Stimulated activated CD4-positive, alpha-beta T cell treated with anti-CD3 and anti-CD28 coated beads, TNF-alpha, amount 100 ng/mL, for 1 hour (primary cell): ENCODE results near the gene ADAMTS10.
A peak's percentile ranks its signal among the peaks of the same experiment; 100 is the strongest.
"Not testable (repeated sequence)": the region's sequence is repeated elsewhere in the genome, so short reads cannot be mapped to it uniquely, and the experiment has no call there.

Experiments
- DNase-seq, 3 donors: peaks; one replicate each; pipeline ENCODE4 v3.0.0-alpha.2; 2020; ENCODE audit warnings: low read depth in 3 of 3, low spot score in 1 of 3

Gene ADAMTS10

GRCh38 chr19:8610041-8610935, at the start of gene ADAMTS10:
Gene ADAMTS10 (minus strand): TSS chr19:8610715. CDS start chr19:8605710, 5,005 bp downstream.
- no peak for DNase-seq

GRCh38 chr19:8659905-8660304, 49.4 kb upstream of the ADAMTS10 start:
- DNase-seq, result no peak

- no peak for DNase-seq
These were observed 47.4 kb upstream of the ADAMTS10 start for GRCh38 chr19:8657869-8658268.

DNA sequence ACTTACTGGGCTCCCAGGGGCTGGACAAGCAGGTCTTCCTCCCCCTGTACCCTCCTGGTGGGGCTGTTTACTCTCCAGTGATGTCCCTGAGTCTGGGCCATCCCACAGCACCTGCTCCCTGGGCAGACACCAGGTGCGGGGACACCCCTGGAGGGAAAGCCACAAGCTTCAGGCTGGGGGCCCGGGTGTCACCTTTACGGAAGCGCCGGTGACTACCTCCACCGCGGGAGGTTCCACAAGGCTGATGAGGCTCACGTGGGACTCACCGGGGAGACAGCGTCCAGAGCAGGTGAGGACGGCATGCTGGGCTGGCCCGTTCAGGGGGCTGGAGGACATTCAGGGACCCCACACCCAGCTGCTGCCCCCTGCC, 44.8 kb upstream of the ADAMTS10 start:
- peak in 1 of 3 donors; percentile 6 for DNase-seq

GRCh38 chr19:8654591-8655339, 44.2 kb upstream of the ADAMTS10 start:
- DNase-seq, result peak in 2 of 3 donors; percentile 47 to 61

GRCh38 chr19:8648240-8648639, 37.7 kb upstream of the ADAMTS10 start:
- DNase-seq, result no peak

- DNase-seq, result no peak
These were observed 33.5 kb upstream of the ADAMTS10 start for GRCh38 chr19:8643860-8644653.

GRCh38 chr19:8642561-8642960, 32.0 kb upstream of the ADAMTS10 start:
- no peak for DNase-seq

GRCh38 chr19:8641908-8642547, 31.5 kb upstream of the ADAMTS10 start:
- no peak for DNase-seq

GRCh38 chr19:8641221-8641907, 30.8 kb upstream of the ADAMTS10 start:
- no peak for DNase-seq

DNA sequence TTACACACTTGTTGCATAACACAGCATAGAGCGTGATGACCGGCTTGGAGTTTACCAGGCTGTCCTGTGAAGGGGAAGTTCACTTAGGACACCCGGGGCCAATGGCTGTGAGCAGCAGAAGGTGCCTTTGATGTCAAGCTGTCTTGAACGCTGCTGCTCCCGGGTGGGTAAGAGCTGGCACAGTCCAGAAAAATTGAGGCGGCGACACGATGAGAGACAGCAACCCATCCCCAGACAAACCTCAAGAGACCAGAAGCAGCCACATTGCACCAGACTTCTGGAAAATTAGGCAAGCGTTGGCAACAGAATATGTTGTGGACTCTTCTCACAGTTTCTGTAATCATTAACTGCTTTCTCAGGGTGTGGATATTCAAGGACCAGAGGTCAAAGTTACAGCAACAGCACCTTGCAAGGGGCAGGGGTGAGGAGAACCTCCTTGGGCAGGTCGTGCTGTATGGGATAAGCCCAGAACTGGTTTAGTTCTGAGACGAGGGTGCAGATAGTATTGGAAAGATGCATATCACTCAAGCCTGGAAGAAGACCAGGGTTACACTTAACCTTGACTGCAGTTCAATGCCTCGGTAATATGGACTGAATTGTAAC, 30.0 kb upstream of the ADAMTS10 start:
- DNase-seq, result no peak

DNA sequence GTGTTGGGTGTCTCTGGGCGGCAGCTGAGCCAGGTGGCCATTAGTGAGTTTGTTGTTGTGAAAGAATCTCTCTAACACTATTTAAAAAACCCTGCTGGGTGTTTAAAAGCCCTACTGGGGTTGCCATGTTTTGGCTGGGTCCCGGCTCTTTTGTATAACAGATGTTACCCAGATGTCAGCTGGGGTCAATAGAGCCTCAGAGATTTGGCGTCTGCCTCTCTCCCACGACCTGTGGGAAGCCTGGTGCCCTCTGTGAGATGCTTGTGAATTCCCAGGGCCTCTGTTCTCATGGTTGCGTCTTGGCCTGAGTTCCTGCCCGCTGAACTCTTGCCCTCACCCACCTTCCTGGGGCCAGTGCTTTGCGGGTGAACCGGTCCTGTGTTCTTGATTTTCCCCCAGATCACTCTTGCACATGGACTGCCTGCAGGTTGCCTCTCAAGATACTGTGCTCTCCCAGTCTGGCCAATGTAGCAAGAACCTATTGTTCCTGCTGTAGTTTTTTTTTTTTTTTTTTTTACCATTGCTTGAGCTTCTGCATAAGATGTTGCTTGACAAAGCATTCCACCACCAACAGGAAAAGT, 29.4 kb upstream of the ADAMTS10 start:
- no peak for DNase-seq

DNA sequence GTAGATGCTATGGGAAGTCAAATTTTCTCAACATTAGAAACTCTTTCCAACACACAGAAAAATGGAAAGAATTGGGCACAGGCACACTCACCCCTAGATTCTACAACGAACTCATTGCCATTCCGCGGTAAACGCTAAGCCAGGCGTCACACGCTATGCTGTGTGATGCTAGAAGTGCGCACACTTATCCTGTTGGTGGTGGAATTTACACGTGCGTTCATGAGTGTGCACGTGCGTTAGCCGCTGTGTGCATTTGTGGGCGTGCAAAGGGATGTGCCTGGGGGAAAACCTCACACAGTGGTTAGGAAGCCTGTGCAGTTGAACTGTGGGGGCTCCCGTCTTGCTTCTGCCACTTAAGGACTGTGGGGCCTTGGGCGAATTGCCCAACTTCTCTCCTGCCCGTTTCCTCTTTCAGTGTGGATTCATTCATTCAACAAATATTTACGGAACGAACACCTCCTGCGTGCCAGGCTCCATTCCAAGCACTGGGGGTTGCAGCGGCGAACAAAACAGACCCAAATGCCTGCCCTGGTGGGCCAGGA, 27.6 kb upstream of the ADAMTS10 start:
- no peak for DNase-seq

DNA sequence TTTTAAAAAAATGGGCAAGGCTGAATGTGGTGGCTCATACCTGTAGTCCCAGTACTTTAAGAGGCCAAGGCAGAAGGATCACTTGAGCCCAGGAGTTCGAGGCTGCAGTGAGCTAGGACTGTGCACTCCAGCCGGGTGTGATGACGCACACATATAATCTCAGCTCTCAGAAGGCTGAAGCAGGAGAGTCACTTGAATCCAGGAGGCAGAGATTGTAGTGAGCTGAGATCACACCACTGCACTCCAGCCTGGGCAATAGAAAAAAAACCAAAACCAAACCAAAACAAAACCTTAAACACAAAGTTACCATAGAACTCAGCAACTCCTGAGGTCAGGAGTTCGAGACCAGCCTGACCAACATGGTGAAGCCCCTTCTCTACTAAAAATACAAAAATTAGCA, 26.6 kb upstream of the ADAMTS10 start:
- DNase-seq, result not testable (repeated sequence)

- DNase-seq, result no peak
These were observed 24.9 kb upstream of the ADAMTS10 start for GRCh38 chr19:8635422-8635821.

DNA sequence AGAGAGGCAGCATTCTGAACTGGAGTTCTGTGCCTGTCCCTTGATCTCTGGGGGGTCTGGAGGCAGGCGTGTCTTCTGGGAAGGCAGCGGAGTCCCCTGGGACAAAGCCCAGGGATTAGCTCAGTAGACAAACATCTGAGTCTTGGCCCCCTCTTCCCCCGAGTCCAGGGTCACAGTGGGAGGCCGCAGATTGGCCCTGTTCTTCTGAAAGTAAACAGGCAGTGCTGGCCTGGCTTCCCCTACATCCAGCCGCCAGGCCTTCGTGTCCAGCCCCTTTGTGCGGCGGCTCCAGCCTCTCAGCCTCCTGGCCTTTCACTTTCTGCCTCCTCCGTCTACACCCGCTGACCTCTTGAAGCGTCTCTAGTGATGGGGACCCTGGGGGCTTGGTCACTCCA, 20.9 kb upstream of the ADAMTS10 start:
- no peak for DNase-seq

DNA sequence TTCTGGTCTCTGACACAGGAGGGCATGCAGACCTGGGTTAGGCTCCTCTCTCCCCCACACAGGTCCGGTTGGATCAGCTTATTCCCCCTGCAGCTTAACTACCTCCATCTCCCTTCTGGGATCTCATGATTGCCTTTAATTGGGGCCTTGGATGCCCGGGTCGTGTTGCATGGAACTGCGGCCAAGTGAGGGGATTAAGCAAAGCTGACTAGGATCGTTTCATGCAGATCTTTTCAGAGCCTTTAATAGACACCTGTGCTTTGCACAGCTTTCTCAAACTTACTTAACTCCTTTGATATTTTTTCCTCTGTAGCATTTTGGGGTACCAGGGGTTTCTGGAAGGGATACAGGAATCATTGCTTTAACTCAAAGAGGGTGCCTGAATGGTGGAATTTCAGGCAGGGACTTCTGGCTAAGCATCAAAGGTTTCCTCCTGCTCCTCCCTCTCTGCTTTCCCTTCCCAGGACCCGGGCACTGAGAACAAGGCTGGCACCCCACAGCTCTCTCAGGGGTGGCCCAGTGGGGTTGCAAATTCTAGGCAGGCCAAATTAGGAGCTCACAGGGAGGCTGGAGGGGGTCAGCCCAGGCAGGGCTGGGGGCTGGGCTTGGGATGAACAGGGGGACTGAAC, 20.4 kb upstream of the ADAMTS10 start:
- no peak for DNase-seq

DNA sequence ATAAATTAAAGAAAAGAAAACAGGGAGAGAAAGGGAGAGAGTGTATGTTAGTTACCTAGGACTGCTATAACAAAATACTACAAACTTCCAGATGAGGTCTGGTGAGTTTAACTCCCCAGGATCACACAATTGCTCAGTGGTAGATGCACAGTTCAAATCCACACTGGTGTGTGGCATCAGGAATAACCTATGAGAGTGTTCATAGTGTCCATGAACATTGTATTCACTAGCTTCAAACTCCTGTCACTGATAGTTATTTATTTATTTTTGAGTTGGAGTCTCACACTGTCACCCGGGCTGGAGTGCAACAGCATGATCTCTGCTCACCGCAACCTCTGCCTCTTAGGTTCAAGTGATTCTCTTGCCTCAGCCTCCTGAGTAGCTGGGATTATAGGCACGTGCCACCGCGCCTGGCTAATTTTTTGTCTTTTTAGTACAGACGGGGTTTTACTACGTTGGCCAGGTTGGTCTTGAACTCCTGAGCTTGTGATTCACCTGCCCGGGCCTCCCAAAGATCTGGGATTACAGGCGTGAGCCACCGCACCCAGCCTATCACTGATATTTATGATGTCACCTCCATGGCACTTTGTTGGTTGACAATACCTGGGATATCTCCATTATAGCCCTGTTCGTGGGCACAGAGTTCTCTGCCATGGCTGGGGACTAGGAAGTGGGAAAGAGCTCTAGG, 19.6 kb upstream of the ADAMTS10 start, which contains the start of gene NFILZ:
NFILZ (plus strand) TSS at position 638 of the 688 bp plus-strand sequence. CDS start 46,133 bp downstream, outside the sequence.
- no peak for DNase-seq
